ENCODE measurements around the gene TMEM72.

The TMEM72 gene

DNA sequence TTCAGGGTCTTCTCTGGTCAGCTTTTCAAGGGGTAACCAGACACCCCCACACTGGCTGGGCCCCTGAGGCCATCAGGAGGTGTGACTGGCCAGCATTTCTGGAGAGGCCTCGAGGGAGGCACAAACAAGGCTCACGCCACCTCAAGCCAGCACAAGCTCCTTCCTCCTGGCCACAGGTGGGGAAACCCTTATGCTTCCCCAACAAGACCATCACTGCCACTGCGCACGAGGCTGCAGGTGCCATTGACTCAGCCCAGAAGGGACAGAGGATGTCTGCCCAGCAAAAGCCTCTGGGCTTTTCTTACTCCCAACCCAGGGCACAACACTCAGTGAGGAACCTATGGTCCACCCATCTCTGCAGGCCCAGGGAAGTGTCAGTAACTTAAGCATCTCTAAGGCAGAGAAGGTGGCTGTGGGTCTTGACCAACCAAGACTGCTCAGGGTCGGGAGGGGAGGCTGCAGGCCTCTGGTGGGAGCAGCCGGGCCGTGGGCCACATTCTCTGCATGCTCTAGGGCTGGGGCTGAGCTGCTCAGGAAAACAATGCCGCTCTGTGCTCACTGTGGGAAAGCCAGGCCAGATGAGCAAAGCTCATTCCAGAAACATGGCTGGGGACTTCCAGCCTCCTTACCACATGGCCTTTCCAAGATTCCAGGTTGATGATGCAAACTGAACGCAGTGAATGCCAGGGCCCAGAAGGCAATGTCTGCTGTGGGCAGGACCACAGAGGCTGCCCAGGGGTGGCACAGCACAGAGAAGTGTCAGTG, 24.2 kb downstream of the TMEM72 start:
- no peak for DNase-seq

GRCh38 chr10:44935966-44936295, 24.8 kb downstream of the TMEM72 start:
- DNase-seq: no peak

DNA sequence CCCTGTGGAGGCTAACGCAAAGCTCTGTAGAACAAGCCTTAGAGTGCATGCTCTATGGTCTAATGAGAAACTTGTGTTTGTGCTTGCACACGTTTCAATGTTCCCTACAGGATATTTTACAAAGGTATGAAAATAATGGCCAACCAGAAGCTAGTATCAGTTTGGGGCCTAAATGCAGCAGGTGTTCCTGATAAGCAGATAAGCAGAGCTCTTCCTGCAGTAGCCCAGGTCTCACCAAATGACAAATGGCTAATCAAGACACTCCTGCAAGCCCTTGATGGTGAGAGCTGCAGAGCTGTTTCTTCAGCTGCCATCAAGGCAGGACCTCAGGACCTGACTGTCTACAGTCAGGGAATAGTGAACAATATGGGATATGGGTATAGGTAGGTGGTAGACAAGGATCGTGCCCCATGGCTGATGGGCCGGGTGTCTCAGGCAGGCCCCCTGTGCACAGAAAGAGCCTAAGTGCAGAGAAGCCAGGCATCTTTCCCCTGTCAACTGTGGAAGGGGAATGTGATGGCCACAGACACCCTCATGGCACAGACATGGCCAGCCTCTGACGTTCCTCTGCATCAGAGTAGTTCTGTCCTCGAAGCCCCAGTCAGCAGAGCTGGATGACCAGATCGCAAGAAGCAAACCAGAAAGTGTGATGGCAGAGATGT, 25.3 kb downstream of the TMEM72 start:
- DNase-seq: no peak

- no peak for DNase-seq
Measured at GRCh38 chr10:44937196-44938005, 26.3 kb downstream of the TMEM72 start.

DNA sequence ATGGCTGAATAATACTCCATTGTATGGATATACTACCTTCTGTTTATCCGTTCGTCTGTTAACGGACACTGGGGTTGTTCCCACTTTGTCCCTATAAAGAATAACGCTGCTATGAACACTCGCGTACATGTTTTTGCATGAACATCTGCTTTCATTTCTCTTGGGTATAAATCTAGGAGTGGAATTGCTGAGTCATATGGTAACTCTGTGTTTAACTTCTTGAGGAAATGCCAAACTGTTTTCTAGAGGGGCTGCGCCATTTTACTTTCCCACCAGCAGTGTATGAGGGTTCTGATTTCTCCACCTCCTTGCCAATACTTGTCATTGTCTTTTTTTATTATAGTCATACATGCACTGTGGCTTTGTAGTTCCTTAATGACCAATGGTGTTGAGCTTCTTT, 27.8 kb downstream of the TMEM72 start:
- DNase-seq: no peak

DNA sequence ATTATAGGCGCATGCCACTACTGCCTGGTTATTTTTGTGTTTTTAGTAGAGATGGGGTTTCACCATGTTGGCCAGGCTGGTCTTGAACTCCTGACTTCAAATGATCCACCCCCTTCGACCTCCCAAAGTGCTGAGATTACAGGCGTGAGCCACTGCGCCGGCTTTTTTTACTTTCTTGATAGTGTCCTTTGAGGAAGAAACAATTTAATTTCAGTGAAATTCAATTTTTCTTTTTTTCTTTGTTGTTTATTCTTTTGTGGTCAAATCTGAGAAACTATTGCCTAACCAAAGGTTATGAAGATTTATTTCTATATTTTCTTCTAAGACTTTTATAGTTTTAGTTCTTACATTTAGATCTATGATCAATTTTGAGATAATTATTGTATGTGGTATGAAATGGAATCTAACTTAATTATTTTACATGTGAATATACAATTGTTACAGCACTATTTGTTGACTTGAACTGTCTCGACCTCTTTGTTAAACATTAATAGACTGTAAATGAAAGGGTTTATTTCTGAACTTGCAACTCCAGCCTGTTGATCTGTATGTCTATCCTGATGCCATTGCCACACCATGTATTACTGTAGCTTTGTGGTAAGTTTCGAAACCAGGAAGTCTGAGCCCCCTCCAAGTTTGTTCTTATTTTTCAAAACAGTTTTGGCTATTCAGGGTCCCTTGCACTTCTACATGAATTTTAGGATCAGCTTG, 28.7 kb downstream of the TMEM72 start:
- no peak for DNase-seq

DNA sequence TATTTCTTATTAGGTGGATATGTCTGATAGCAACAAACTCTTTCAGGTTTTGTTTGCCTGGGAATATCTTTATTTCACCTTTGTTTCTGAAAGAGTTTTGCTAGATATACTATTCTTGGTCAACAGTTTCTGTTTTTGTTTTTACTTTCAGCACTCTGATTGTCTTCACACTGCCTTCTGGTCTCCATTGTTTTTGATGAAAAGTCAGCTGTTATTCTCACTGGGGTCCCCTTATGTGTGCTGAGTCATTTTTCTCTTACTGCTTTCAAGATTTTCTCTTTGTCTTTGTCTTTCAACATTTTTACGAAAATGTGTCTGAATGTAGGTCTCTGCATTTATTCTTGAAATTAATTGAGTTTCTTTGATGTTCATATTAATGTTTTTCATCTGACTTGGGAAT, 33.2 kb downstream of the TMEM72 start:
- DNase-seq: no peak

GRCh38 chr10:44946205-44946604, 35.1 kb downstream of the TMEM72 start:
- DNase-seq: no peak

DNA sequence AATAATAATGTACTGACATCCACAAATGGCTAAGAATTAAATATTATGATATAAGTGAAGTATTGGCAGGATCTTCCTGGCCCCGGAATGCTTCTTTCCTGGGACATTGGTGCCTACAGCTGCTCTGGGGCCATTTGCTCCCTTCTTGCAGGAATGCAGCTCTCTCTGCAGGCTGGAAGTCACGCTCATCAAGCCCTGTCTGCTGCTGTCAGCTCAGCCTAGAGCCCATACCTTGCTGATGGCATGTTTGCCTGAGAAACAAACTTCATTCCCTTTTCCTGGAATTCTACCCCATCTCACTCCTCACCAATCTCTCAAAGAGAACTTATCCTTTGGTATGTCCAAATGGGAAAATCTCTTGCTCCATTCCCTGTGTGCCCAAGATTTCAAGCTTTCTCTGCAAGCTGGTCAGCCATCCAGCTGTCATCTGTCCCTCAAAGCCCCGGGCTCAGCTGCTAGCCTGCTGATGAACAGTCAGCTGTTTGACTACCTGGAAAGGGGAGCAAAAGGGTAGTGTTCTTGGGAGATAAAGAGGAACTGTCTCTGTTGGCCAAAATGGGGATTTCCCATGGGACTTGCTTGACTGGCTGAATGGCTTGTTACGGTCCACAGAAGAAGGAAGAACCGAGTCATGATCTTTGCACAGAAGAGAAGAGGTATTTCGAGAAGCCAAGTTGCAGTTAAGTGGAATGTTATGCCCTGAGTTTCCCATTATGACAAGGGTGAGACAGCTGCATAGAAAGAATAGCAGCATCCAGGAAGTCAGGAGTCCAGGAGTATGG, 36.4 kb downstream of the TMEM72 start:
- no peak for DNase-seq

DNA sequence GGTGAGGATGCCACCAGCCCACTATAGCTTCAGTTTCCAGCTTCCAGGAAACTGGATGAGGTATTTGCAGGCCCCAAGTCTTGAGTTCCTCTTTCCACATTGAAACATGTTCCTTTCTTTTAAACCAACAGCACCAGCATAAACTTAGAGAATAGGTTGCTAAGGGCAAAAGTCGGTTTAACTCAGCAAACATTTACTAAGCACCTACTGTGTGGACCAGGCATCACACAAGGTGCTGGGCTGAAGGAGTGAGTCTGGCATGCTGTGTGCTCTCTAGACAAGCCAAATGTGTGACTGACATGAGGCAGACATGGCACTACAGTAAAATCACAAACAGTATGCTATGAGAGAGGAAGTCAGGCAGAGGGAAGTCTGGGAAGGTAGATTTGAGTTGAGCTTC, 37.5 kb downstream of the TMEM72 start:
- DNase-seq: no peak

DNA sequence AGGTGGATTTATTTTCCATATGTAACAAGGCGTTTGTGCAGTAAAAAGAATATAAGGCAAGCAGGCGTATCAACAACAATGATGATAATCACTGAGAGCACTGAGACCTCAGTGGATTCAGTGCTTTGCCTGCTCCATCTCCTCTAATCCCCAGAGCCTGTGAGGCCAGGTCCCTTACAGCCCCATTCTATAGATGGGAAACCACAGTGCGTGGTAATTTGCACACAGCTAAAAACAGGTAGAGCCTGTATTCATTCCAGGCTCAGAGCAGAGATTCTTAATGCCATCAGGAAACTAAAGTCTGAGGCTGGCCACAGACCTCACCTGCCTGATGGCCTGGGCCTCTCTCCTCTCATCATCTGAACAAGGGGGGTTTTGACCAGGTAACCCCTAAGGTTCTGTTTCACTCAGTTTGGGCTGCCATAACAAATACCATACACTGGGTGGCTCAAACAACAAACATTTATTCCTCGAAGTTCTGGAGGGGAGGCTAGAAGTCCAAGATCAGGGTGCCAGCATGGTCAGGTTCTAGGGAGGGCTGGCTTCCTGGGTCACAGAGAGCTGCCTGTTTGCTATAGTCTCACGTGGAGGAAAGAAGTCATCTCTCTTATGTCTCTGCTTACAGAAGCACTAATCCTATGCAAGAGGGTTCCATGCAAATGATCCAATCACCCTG, 38.1 kb downstream of the TMEM72 start:
- no peak for DNase-seq

GRCh38 chr10:44949915-44950314, 38.8 kb downstream of the TMEM72 start:
- no peak for DNase-seq

DNA sequence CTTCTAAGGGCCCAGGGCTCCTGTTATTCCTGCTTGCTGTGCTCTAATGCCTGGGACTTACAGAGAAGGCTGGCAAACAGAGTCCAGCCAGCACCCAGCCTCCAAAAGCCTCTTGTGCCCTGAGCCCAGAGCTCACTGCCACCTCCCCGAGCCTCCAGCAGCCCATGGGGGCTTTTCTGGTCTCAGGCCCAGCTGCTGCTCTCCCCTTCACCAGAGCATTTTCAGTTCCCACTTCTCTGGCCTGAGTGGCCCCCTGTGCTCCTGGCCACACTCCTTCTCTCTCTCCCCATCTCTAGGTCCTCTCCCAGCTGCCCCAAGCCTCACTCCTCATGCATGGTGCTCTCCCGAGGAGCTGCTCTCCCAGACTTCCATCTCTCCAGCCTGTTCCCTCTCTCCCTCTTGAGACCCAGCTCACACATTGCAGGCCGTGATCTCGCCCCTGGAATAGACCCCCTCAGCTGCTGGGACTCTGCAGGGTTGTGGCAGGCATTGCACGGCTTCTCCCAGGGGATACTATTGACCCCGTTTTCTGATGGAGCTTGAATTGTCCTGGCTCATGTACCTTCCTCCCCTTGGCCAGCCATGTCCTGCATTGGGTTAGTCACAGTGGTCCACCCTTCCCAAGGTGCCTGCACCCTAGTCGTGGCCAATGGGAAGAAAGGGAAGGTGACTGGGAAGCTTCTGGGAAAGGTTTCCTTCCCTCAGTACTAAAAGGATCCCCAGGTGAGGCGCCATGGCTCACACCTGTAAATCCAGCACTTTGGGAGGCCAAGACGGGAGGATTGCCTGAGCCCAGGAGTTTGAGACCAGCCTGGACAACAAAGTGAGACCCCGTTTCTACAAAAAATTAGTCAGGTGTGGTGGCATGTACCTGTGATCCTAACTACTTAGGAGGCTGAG, 39.4 kb downstream of the TMEM72 start:
- no peak for DNase-seq

- no peak for DNase-seq
Measured at GRCh38 chr10:44951576-44952226, 40.6 kb downstream of the TMEM72 start.

- no peak for DNase-seq
Measured at GRCh38 chr10:44952779-44953231, 41.7 kb downstream of the TMEM72 start.

- DNase-seq: no peak
Measured at GRCh38 chr10:44954042-44954441, 42.9 kb downstream of the TMEM72 start.

- DNase-seq: no peak
Measured at GRCh38 chr10:44954962-44955361, 43.8 kb downstream of the TMEM72 start.

GRCh38 chr10:44955413-44956070, 44.4 kb downstream of the TMEM72 start:
- no peak for DNase-seq

DNA sequence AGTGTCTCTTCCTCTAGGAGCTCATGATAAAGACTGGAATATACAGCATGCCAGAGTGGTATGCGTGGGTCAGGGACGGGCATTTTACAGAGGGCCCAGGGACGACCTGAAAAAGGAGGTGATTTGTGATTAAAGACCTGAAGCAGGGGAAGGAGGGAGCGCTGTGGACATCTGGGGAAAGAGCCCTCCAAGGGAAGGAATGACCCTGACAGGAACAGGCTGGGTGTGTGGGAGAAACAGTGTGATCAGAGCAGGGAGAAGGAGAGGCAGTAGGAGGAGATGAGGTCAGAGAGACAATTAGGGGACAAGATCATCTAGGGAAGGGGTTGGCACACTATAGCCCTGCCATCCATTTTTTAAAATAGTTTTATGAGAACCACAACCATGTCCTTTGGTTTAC, 45.1 kb downstream of the TMEM72 start:
- DNase-seq: no peak

Data from NCI-H774 (cell line).